HEK293 (cell line): Measurements from ENCODE around the gene RAET1E.
"Not testable (repeated sequence)": the region's sequence is repeated elsewhere in the genome, so short reads cannot be mapped to it uniquely, and the experiment has no call there.

Experiments used
- CTCF ChIA-PET: fragments of 350-600 bp; formaldehyde crosslinking; extraction: SDS; loops from one replicate; lab custom pipeline; 2021; ENCODE audit warnings: antibody characterized with exemption; lab: Yijun Ruan, JAX
- POLR2A ChIA-PET: fragments of 300-600 bp; formaldehyde crosslinking; extraction: SDS; loops from one replicate; lab custom pipeline; 2020; ENCODE audit warnings: antibody characterized with exemption, inconsistent platforms; lab: Yijun Ruan, JAX
- H3K27ac ChIP-seq: fragments of 200-500 bp; sonication (Bioruptor generic); 2 replicates; pipeline ENCODE4 v1.5.1; 2014; ENCODE audit warnings: low read depth, low read length, control low read depth, inconsistent platforms; ENCODE audit errors: extremely low read depth
- H3K36me3 ChIP-seq, 2 experiments: fragments of 200-500 bp in 1 of 2; sonication (Bioruptor generic) in 1 of 2; 1 replicate in 1 of 2; 2 replicates in 1 of 2; pipeline ENCODE4 v1.5.1; 2014 to 2017; ENCODE audit warnings: inconsistent platforms in 2 of 2, low read length in 2 of 2; ENCODE audit not compliant: control insufficient read depth in 2 of 2, insufficient read depth in 1 of 2
- H3K4me1 ChIP-seq: fragments of 200-500 bp; sonication (Bioruptor generic); 2 replicates; pipeline ENCODE4 v1.5.1; 2014; ENCODE audit warnings: mild to moderate bottlenecking, low read length, inconsistent platforms; ENCODE audit not compliant: control insufficient read depth, insufficient read depth
- H3K4me3 ChIP-seq: 2 replicates; pipeline ENCODE4 v1.5.1; 2011; ENCODE audit warnings: low read depth, mild to moderate bottlenecking, control low read depth, low read length, moderate library complexity
- H3K9me3 ChIP-seq: fragments of 200-500 bp; sonication (Bioruptor generic); 2 replicates; pipeline ENCODE4 v1.5.1; 2014; ENCODE audit warnings: low read depth, low read length, inconsistent platforms; ENCODE audit not compliant: control insufficient read depth, insufficient read depth
- HIC1 ChIP-seq: fragments of 450-650 bp; formaldehyde crosslinking; IDR thresholded peaks from 2 replicates; pipeline ENCODE4 v1.5.1; 2016; ENCODE audit warnings: missing biosample characterization, missing genetic modification characterization
- REPIN1 ChIP-seq: fragments of 450-650 bp; formaldehyde crosslinking; IDR thresholded peaks from 2 replicates; pipeline ENCODE4 v1.5.1; 2017; ENCODE audit warnings: missing biosample characterization, missing genetic modification characterization, low read depth
- SALL2 ChIP-seq: fragments of 450-650 bp; formaldehyde crosslinking; IDR thresholded peaks from 2 replicates; pipeline ENCODE4 v1.5.0; 2017; ENCODE audit warnings: missing biosample characterization, mild to moderate bottlenecking, missing genetic modification characterization, borderline replicate concordance
- SCRT1 ChIP-seq: fragments of 450-650 bp; formaldehyde crosslinking; IDR thresholded peaks from 2 replicates; pipeline ENCODE4 v1.5.1; 2016; ENCODE audit warnings: missing biosample characterization, missing genetic modification characterization, borderline replicate concordance
- SETDB1 ChIP-seq: IDR thresholded peaks from one replicate; pipeline ENCODE4 v1.6.1; 2017; ENCODE audit warnings: mild to moderate bottlenecking, low read length, moderate library complexity, mixed read lengths; ENCODE audit not compliant: insufficient read length
- ZBTB17 ChIP-seq: fragments of 450-650 bp; formaldehyde crosslinking; IDR thresholded peaks from 2 replicates; pipeline ENCODE4 v1.5.1; 2016; ENCODE audit warnings: missing biosample characterization, missing genetic modification characterization
- ZFHX2 ChIP-seq: fragments of 450-650 bp; formaldehyde crosslinking; conservative IDR thresholded peaks from 2 replicates; pipeline ENCODE4 v1.5.1; 2016; ENCODE audit warnings: missing biosample characterization, missing genetic modification characterization
- ZNF112 ChIP-seq: fragments of 450-650 bp; formaldehyde crosslinking; IDR thresholded peaks from 2 replicates; pipeline ENCODE4 v1.5.0; 2017; ENCODE audit warnings: missing biosample characterization, missing genetic modification characterization
- ZNF132 ChIP-seq: fragments of 450-650 bp; formaldehyde crosslinking; IDR thresholded peaks from 2 replicates; pipeline ENCODE4 v1.5.1; 2017; ENCODE audit warnings: missing biosample characterization, missing genetic modification characterization, borderline replicate concordance
- ZNF146 ChIP-seq: fragments of 450-650 bp; formaldehyde crosslinking; IDR thresholded peaks from 2 replicates; pipeline ENCODE4 v1.5.1; 2016; ENCODE audit warnings: missing biosample characterization, missing genetic modification characterization
- ZNF324 ChIP-seq: fragments of 450-650 bp; formaldehyde crosslinking; IDR thresholded peaks from 2 replicates; pipeline ENCODE4 v1.5.1; 2016; ENCODE audit warnings: missing biosample characterization, missing genetic modification characterization
- ZNF335 ChIP-seq: fragments of 450-650 bp; formaldehyde crosslinking; conservative IDR thresholded peaks from 2 replicates; pipeline ENCODE4 v1.5.1; 2016; ENCODE audit warnings: missing biosample characterization, missing genetic modification characterization
- ZNF501 ChIP-seq: fragments of 450-650 bp; formaldehyde crosslinking; IDR thresholded peaks from 2 replicates; pipeline ENCODE4 v1.5.1; 2016; ENCODE audit warnings: missing biosample characterization, missing genetic modification characterization
- ZNF785 ChIP-seq: fragments of 450-650 bp; formaldehyde crosslinking; IDR thresholded peaks from 2 replicates; pipeline ENCODE4 v1.5.1; 2016; ENCODE audit warnings: missing biosample characterization, missing genetic modification characterization
- ZNF791 ChIP-seq: fragments of 450-650 bp; formaldehyde crosslinking; IDR thresholded peaks from 2 replicates; pipeline ENCODE4 v1.5.1; 2016; ENCODE audit warnings: missing biosample characterization, missing genetic modification characterization
- TF ChIP-seq, protein P1 (sequence below): fragments of 450-650 bp; formaldehyde crosslinking; IDR thresholded peaks from 2 replicates; pipeline ENCODE4 v1.5.1; 2016; ENCODE audit warnings: missing biosample characterization, missing genetic modification characterization
- TF ChIP-seq, protein P2 (sequence below): fragments of 450-650 bp; formaldehyde crosslinking; IDR thresholded peaks from 2 replicates; pipeline ENCODE4 v1.5.1; 2016; ENCODE audit warnings: missing biosample characterization, missing genetic modification characterization

Gene RAET1E

GRCh38 chr6:149895833-149896271 is 2.1 kb downstream of the RAET1E start:
- no peaks in the 10 kb centered on the region for H3K9me3 ChIP-seq
- H3K4me1 ChIP-seq, result peaks cover 9% of the 10 kb centered on the region
- H3K27ac ChIP-seq, result no peak overlapping the region
- H3K36me3 ChIP-seq, result no peaks in the 10 kb centered on the region
- no peak overlapping the region for H3K4me3 ChIP-seq
- ChIA-PET CTCF (interaction anchor here (0.7 to 1.8 kb wide), 4 partner anchors 8 to 61 kb away, joined by 3 to 8 read pairs (median 4); no protein-coding TSS in a partner anchor), POLR2A (interaction anchor here (1.0 kb wide), 1 partner anchor 27 kb away, joined by 3 read pairs; the partner anchor contains the start of gene RAET1G)
- TF ChIP-seq ZNF785 (tag by site-specific recombination) (no peak), ZNF501 (tag by site-specific recombination) (no peak), SCRT1 (tag by site-specific recombination) (no peak), ZNF335 (tag by site-specific recombination) (0 out of 2 replicates have a peak, but pooled peaks have one; percentile 23), SETDB1 (no peak), ZBTB17 (tag by site-specific recombination) (peak; percentile 22; the same call in 1 of the 2 replicates), HIC1 (tag by site-specific recombination) (0 out of 2 replicates have a peak, but pooled peaks have one; percentile 15)
- TF ChIP-seq, protein P1, sequence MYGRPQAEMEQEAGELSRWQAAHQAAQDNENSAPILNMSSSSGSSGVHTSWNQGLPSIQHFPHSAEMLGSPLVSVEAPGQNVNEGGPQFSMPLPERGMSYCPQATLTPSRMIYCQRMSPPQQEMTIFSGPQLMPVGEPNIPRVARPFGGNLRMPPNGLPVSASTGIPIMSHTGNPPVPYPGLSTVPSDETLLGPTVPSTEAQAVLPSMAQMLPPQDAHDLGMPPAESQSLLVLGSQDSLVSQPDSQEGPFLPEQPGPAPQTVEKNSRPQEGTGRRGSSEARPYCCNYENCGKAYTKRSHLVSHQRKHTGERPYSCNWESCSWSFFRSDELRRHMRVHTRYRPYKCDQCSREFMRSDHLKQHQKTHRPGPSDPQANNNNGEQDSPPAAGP (tag by site-specific recombination), result no peak

- CTCF ChIA-PET, result interaction anchor here (0.6 to 1.8 kb wide), 4 partner anchors 9 to 185 kb away, joined by 3 to 8 read pairs (median 4); no protein-coding TSS in a partner anchor
- H3K9me3 ChIP-seq, result no peaks in the 10 kb centered on the region
- H3K4me3 ChIP-seq, result no peak overlapping the region
- H3K4me1 ChIP-seq, result peaks cover 9% of the 10 kb centered on the region
- no peak overlapping the region for H3K27ac ChIP-seq
- H3K36me3 ChIP-seq, result no peaks in the 10 kb centered on the region
- TF ChIP-seq, protein P2, sequence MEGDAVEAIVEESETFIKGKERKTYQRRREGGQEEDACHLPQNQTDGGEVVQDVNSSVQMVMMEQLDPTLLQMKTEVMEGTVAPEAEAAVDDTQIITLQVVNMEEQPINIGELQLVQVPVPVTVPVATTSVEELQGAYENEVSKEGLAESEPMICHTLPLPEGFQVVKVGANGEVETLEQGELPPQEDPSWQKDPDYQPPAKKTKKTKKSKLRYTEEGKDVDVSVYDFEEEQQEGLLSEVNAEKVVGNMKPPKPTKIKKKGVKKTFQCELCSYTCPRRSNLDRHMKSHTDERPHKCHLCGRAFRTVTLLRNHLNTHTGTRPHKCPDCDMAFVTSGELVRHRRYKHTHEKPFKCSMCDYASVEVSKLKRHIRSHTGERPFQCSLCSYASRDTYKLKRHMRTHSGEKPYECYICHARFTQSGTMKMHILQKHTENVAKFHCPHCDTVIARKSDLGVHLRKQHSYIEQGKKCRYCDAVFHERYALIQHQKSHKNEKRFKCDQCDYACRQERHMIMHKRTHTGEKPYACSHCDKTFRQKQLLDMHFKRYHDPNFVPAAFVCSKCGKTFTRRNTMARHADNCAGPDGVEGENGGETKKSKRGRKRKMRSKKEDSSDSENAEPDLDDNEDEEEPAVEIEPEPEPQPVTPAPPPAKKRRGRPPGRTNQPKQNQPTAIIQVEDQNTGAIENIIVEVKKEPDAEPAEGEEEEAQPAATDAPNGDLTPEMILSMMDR, result 0 out of 2 replicates have a peak, but pooled peaks have one; percentile 28
- no peak for TF ChIP-seq ZNF112 (tag by site-specific recombination)
- TF ChIP-seq ZNF324 (tag by site-specific recombination), result no peak
- TF ChIP-seq REPIN1, result no peak
- TF ChIP-seq ZNF791 (tag by site-specific recombination), result no peak
- TF ChIP-seq ZNF132 (tag by site-specific recombination), result no peak
- TF ChIP-seq SALL2 (tag by site-specific recombination), result no peak
- peak; percentile 29 for TF ChIP-seq ZFHX2
- POLR2A ChIA-PET, result no interaction called here
These were observed 2.8 kb downstream of the RAET1E start for GRCh38 chr6:149895048-149895590.

GRCh38 chr6:149891864-149892263 is 6.0 kb downstream of the RAET1E start:
- H3K4me1 ChIP-seq, H3K27ac ChIP-seq, POLR2A ChIA-PET, H3K9me3 ChIP-seq, H3K4me3 ChIP-seq, H3K36me3 ChIP-seq: not testable (repeated sequence)
- CTCF ChIA-PET, result interaction anchor here (0.7 to 1.5 kb wide), 2 partner anchors 14 to 272 kb away, joined by 4 read pairs; no protein-coding TSS in a partner anchor
- peak; percentile 78 for TF ChIP-seq ZNF146
